Measurements from ENCODE around the gene ANKFN1.

The ANKFN1 gene

GRCh38 chr17:56206351-56206750, 53.1 kb downstream of the ANKFN1 start:
- DNase-seq (ENCODE audit: low read depth), result no peak
- no peak for TF ChIP-seq CTCF (conservative IDR thresholded peaks at IDR 0.05; ENCODE audit: low read depth, low read length)
- no peak overlapping the region for H3K4me3 ChIP-seq (ENCODE audit: low read depth, low read length)

- no peak for TF ChIP-seq CTCF (conservative IDR thresholded peaks at IDR 0.05; ENCODE audit: low read depth, low read length)
- no peak overlapping the region for H3K4me3 ChIP-seq (ENCODE audit: low read depth, low read length)
- no peak for DNase-seq (ENCODE audit: low read depth)
Observed at GRCh38 chr17:56213031-56213430, 59.8 kb downstream of the ANKFN1 start.

- H3K4me3 ChIP-seq (ENCODE audit: low read depth, low read length), result no peak overlapping the region
- DNase-seq (ENCODE audit: low read depth), result no peak
- TF ChIP-seq CTCF (conservative IDR thresholded peaks at IDR 0.05; ENCODE audit: low read depth, low read length), result no peak
Observed at GRCh38 chr17:56217921-56218320, 64.6 kb downstream of the ANKFN1 start.

GRCh38 chr17:56222255-56222654, 69.0 kb downstream of the ANKFN1 start:
- no peak for TF ChIP-seq CTCF (conservative IDR thresholded peaks at IDR 0.05; ENCODE audit: low read depth, low read length)
- H3K4me3 ChIP-seq (ENCODE audit: low read depth, low read length), result no peak overlapping the region
- peak; percentile 4 for DNase-seq (ENCODE audit: low read depth)

DNA sequence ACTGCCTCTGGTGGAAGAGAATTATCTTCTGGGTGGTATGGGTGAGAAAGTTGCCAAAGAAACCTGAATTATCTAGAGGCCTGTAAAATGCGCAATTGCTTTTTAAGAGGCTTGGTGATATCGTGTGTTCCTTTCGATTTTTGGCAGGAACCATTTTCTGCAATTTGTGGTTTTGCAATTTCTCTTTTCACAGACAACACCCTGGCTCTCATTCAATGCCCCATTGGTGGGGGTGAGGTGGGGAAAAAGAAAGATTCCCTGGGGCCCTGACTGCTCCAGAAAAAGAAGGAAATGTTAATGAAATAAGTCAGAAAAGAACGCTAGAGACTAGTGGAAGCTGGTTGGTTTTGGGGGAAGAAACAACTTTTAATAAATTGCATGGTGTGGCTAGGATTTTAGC, 77.4 kb downstream of the ANKFN1 start:
- TF ChIP-seq CTCF (conservative IDR thresholded peaks at IDR 0.05; ENCODE audit: low read depth, low read length), result no peak
- DNase-seq (ENCODE audit: low read depth), result no peak
- no peak overlapping the region for H3K4me3 ChIP-seq (ENCODE audit: low read depth, low read length)

DNA sequence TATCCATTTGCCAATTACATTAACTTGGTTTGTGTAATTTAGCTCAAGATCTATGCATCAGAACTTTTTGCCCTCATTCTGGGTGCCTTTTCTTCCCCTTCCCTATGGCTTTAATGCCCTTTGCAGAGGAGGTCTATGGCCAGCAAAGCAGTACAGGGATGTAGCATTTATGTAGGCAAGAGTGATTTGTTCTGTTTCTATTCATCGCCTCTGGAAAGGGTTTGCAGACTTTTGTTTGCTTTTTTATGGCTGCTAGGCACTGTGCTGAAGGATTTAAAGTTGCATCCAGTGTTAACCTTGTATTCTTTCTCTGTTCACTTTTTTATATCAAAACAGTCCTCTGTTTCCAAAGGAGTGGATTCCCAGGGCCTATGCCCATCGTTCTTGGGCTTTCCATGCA, 78.0 kb downstream of the ANKFN1 start:
- no peak overlapping the region for H3K4me3 ChIP-seq (ENCODE audit: low read depth, low read length)
- no peak for TF ChIP-seq CTCF (conservative IDR thresholded peaks at IDR 0.05; ENCODE audit: low read depth, low read length)
- no peak for DNase-seq (ENCODE audit: low read depth)

GRCh38 chr17:56231693-56232092, 78.4 kb downstream of the ANKFN1 start:
- no peak for DNase-seq (ENCODE audit: low read depth)
- no peak for TF ChIP-seq CTCF (conservative IDR thresholded peaks at IDR 0.05; ENCODE audit: low read depth, low read length)
- no peak overlapping the region for H3K4me3 ChIP-seq (ENCODE audit: low read depth, low read length)
